Adrenal gland (tissue), 5 donors: ENCODE results near the gene DPP4.

Source experiments
- POLR2A ChIP-seq, 2 donors: fragments of 450-650 bp; IDR thresholded peaks; one replicate each; pipeline ENCODE4 v1.6.1; 2017; ENCODE audit warnings: antibody characterized with exemption in 2 of 2, mild to moderate bottlenecking in 2 of 2, moderate library complexity in 1 of 2
- TF ChIP-seq, protein P1 (sequence below), 6 experiments: fragments of 450-650 bp in 4 of 6; fragments of 200-600 bp in 2 of 6; sonication (generic) in 1 of 6; IDR thresholded peaks; 1 replicate in 5 of 6; 2 replicates in 1 of 6; pipeline versions ENCODE4 v1.5.1 to v1.8.0; 2016 to 2021; ENCODE audit warnings: antibody characterized with exemption in 6 of 6, mild to moderate bottlenecking in 2 of 6, moderate library complexity in 1 of 6
- donor health status: DM: no; HTN: no; CAD: no.

GRCh38 chr2:161980976-161981375, 93.0 kb downstream of the DPP4 start:
- TF ChIP-seq, protein P1, sequence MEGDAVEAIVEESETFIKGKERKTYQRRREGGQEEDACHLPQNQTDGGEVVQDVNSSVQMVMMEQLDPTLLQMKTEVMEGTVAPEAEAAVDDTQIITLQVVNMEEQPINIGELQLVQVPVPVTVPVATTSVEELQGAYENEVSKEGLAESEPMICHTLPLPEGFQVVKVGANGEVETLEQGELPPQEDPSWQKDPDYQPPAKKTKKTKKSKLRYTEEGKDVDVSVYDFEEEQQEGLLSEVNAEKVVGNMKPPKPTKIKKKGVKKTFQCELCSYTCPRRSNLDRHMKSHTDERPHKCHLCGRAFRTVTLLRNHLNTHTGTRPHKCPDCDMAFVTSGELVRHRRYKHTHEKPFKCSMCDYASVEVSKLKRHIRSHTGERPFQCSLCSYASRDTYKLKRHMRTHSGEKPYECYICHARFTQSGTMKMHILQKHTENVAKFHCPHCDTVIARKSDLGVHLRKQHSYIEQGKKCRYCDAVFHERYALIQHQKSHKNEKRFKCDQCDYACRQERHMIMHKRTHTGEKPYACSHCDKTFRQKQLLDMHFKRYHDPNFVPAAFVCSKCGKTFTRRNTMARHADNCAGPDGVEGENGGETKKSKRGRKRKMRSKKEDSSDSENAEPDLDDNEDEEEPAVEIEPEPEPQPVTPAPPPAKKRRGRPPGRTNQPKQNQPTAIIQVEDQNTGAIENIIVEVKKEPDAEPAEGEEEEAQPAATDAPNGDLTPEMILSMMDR (IDR thresholded peaks at IDR 0.05), result no peak
- no peak for TF ChIP-seq POLR2A (IDR thresholded peaks at IDR 0.05)
